Measurements from ENCODE around the gene CEP128. TPM values are rescaled to one million over a fixed set of nuclear protein-coding genes. Genes with fewer than 3 reads are reported as not detected.

CEP128 gene
- polyA plus RNA-seq, 1 of the 3 experiments (the other 2 are of a cell fraction) = 1.2 TPM

DNA sequence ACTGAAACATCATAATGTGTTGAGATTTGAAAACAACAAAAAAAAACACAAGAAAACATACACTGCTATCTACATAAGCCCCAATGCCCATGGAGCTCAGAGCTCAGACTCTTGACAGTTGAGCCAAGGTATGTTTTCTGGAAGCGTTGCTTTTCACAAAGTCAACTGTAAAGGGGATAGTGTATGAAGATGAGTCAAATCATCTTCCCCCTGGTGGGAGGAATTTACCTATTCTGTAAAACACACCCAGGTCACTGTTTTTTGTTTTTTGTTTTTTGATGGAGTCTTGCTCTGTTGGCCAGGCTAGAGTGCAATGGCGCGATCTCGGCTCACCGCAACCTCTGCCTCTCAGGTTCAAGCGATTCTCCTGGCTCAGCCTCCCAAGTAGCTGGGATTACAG is 368.9 kb downstream of the CEP128 start:
- Histone ChIP-seq H3K9ac (no peak overlapping the region), H3K27me3 (ENCODE audit: insufficient read depth) (no peaks in the 10 kb centered on the region), H3K27ac (ENCODE audit: low read depth in 2 of 2, low read length in 1 of 2) (no peak overlapping the region), H3K4me2 (no peak overlapping the region), H3K79me2 (ENCODE audit: insufficient read depth) (no peaks in the 10 kb centered on the region), H3K4me1 (ENCODE audit: control insufficient read depth in 1 of 2, insufficient read depth in 2 of 2, low read depth in 1 of 2, low read length in 1 of 2) (peaks cover 0 to 2% of the 10 kb centered on the region in 2 experiments; a peak in 1 of 4 replicates), H3K4me3 (ENCODE audit: low read depth in 2 of 2, low read length in 1 of 2) (no peak overlapping the region), H4K20me1 (ENCODE audit: insufficient read depth) (no peaks in the 10 kb centered on the region), H2AFZ (ENCODE audit: low read depth) (no peak overlapping the region), H3K36me3 (replicated peaks in 1 of 2; ENCODE audit: control insufficient read depth in 1 of 2, insufficient read depth in 2 of 2, low read length in 1 of 2) (no peaks in the 10 kb centered on the region), H3F3A (replicated peaks; ENCODE audit: insufficient read depth) (no peaks in the 10 kb centered on the region), H3K9me2 (no peaks in the 10 kb centered on the region), H3K9me3 (no peaks in the 10 kb centered on the region)
- no peak for DNase-seq
- POLR2A ChIA-PET = no interaction called here
- CTCF ChIA-PET = no interaction called here
- over 99% methylated on average over 6 of the region's 6 CpGs for WGBS (ENCODE audit: low lambda C conversion rate)
- TF ChIP-seq POLR2AphosphoS5 (IDR thresholded peaks at IDR 0.05; ENCODE audit: low read depth, low read length) (no peak), SIN3A (IDR thresholded peaks at IDR 0.05; ENCODE audit: borderline replicate concordance, low read depth, low read length) (no peak), FOXM1 (IDR thresholded peaks at IDR 0.05; ENCODE audit: low read depth) (no peak), MXI1 (IDR thresholded peaks at IDR 0.05; ENCODE audit: low read depth, low read length) (no peak), SMC3 (IDR thresholded peaks at IDR 0.05; ENCODE audit: low read depth, low read length) (no peak), JUND (IDR thresholded peaks at IDR 0.05) (no peak), RFX5 (IDR thresholded peaks at IDR 0.05; ENCODE audit: low read length) (no peak), TAF1 (IDR thresholded peaks at IDR 0.05; ENCODE audit: borderline replicate concordance, low read depth, low read length) (no peak), EP300 (IDR thresholded peaks at IDR 0.05; ENCODE audit: borderline replicate concordance in 1 of 2, low read depth in 1 of 2, low read length in 1 of 2) (no peak), RXRA (IDR thresholded peaks at IDR 0.05; ENCODE audit: borderline replicate concordance, low read depth) (no peak), FOXJ3 (CRISPR knock-in tag; IDR thresholded peaks at IDR 0.05) (no peak), CHD2 (IDR thresholded peaks at IDR 0.05; ENCODE audit: low read length, partially characterized antibody) (no peak), ZBTB33 (IDR thresholded peaks at IDR 0.05; ENCODE audit: borderline replicate concordance, low read depth) (no peak), CTCF (IDR thresholded peaks at IDR 0.05) (no peak)
- TF ChIP-seq, protein P1, sequence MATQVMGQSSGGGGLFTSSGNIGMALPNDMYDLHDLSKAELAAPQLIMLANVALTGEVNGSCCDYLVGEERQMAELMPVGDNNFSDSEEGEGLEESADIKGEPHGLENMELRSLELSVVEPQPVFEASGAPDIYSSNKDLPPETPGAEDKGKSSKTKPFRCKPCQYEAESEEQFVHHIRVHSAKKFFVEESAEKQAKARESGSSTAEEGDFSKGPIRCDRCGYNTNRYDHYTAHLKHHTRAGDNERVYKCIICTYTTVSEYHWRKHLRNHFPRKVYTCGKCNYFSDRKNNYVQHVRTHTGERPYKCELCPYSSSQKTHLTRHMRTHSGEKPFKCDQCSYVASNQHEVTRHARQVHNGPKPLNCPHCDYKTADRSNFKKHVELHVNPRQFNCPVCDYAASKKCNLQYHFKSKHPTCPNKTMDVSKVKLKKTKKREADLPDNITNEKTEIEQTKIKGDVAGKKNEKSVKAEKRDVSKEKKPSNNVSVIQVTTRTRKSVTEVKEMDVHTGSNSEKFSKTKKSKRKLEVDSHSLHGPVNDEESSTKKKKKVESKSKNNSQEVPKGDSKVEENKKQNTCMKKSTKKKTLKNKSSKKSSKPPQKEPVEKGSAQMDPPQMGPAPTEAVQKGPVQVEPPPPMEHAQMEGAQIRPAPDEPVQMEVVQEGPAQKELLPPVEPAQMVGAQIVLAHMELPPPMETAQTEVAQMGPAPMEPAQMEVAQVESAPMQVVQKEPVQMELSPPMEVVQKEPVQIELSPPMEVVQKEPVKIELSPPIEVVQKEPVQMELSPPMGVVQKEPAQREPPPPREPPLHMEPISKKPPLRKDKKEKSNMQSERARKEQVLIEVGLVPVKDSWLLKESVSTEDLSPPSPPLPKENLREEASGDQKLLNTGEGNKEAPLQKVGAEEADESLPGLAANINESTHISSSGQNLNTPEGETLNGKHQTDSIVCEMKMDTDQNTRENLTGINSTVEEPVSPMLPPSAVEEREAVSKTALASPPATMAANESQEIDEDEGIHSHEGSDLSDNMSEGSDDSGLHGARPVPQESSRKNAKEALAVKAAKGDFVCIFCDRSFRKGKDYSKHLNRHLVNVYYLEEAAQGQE (IDR thresholded peaks at IDR 0.05; ENCODE audit: low read depth, low read length) = no peak

All from SK-N-SH (cell line).